Retina (tissue), 1 donor: Measurements from ENCODE around the gene UBXN10.
A peak's percentile ranks its signal among the peaks of the same experiment; 100 is the strongest.
"Not testable (repeated sequence)": the region's sequence is repeated elsewhere in the genome, so short reads cannot be mapped to it uniquely, and the experiment has no call there.

Experiments
- DNase-seq: peaks from one replicate; pipeline ENCODE4 v3.0.0-alpha.2; 2016

UBXN10 gene

GRCh38 chr1:20210736-20211460 is 25.0 kb downstream of the UBXN10 start:
- no peak for DNase-seq

GRCh38 chr1:20211511-20211931 is 25.6 kb downstream of the UBXN10 start:
- DNase-seq = no peak

GRCh38 chr1:20212085-20212684 is 26.3 kb downstream of the UBXN10 start:
- no peak for DNase-seq

DNA sequence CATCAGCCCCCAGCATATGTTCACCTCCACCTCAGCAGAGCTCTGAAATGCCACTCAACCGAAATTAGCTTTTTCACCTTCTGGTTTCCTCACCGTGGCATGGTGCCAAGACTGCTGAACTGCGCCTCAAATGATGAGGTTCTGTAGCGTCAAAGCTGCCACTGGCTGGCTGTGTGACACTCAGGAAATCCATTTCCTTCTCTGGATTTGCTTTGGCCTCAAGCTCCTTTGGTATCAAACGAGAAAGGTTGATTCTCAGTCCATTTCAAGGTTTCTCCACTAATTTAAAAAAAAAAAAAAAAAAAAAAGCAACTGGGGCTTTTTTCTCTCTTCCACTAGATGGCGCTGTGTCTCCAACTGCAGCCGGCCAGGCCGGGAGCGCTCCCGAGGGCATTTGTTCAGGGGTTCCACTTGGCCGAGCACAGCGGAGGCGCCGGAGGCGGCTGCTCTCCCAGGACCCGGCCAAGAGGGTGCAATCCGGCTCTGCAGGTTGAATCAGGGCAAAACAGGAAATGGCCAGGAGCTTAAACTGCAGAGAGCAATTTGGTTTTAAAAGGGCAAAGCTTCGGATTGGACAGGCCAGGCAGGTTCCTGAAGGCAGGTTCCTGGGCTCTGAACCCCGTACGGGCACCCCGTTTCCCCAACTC is 26.9 kb downstream of the UBXN10 start:
- peak; percentile 89 for DNase-seq

DNA sequence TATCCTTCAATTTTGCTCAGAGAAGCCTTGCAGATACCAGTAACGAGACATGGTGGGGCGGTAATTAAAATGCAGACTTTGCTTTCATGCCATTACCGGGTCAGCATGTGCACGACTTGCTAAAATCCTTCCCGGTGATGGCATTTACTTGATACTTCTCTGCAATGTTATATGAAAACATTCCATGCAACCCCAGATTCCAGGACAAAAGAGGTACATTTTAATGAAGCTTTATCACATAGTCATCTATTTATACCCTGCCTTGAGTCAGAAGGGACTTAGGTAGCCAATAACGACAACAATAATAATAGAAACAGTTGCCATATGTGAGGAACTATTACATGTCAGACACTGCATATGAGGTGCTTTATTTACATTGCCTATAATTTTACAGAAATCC is 29.8 kb downstream of the UBXN10 start:
- DNase-seq = no peak

- no peak for DNase-seq
Measured at GRCh38 chr1:20216574-20216973, 30.7 kb downstream of the UBXN10 start.

GRCh38 chr1:20219053-20219452 is 33.2 kb downstream of the UBXN10 start:
- not testable (repeated sequence) for DNase-seq

DNA sequence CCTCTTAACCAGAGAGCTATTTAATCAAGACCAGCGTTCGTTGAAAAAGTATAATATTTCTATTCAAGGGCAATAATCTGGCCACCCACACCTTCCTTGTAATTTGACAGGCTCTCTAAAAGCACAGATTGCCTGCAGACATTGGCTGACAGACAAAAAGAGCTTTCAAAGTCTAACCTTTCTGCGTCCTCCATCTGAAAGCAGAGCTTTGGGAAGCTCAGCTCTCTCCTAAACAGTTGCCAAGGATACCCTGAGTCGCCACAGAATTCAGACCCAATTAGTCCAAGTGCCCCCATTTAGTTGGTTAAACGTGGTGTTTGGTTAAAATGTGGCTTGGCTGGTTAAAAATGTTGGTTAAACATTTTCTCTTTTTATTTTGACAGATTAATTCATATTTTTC is 34.1 kb downstream of the UBXN10 start:
- no peak for DNase-seq

DNA sequence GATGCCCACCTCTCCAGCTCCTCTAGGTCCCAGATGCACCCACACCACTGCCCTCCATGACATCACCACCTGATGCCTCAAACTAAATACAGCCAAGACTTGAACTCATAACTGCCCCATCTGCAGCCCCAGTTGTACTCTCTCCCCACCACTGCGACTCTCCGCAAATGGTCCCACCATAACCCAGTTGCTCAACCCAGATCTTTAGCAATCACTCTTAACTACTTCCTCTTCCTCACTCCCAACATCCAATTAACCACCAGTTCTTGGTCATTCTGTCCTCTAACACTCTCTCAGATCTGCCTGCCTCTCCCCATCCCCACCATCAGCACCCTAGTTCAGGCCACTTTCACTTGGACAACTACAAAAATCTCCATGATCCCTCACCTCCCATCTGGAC is 37.2 kb downstream of the UBXN10 start:
- DNase-seq = no peak

- DNase-seq = peak; percentile 36
Measured at GRCh38 chr1:20223551-20224419, 37.9 kb downstream of the UBXN10 start.

DNA sequence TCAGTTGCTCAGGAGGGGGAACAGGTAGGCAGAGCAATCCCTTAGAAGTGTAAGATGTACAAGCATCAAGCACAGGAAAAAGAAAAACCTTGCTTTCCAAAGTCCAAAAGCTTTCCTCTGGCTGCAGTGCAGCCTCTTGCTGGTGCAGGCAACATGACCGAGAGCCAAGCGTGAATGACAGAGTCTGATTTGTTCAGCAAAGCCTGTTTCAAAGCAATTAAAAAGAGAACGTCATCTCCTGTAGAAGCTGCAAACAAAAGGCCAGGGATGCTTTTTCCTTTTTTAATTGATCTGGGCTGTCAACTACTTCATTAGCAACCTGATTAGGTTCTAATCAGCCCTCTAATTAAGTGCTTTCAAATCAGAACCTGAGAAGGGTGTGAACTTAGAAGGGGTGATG is 38.6 kb downstream of the UBXN10 start:
- DNase-seq = peak; percentile 41

GRCh38 chr1:20227704-20228103 is 41.8 kb downstream of the UBXN10 start:
- DNase-seq = no peak

- DNase-seq = no peak
Measured at GRCh38 chr1:20228314-20228825, 42.5 kb downstream of the UBXN10 start.

DNA sequence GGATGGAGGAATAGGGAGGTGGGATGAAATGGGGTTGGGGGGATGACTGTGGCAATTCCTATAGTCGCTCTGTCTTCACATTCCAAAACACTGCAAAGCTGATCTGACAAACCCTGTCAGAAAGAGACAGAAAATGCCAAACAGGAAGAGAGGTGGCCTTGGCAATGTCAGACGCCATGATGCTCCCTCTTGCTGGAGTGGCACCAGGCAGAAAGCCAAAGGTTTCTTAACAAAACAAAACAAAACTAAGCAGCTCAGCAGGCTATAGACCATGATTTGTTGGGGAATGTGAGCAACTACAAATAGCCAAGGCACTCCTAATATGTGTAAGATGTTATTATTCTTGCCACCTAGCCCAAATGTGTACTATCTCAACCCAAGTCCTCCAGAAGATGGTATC is 43.3 kb downstream of the UBXN10 start:
- no peak for DNase-seq

DNA sequence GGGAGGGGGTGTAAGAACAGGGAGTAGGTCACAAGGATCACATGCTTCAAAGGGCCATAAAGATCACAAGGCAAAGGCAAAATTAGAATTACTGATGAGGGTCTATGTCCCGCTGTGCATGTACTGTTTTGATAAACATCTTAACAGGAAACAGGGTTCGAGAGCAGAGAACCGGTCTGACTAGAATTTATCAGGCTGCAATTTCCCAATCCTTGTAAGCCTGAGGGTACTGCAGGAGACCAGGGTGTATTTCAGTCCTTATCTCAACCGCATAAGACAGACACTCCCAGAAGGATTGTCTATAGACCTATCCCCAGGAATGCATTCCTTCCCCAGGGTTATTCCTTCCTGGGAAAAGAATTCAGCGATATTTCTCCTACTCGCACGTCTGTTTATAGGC is 46.7 kb downstream of the UBXN10 start:
- not testable (repeated sequence) for DNase-seq

DNA sequence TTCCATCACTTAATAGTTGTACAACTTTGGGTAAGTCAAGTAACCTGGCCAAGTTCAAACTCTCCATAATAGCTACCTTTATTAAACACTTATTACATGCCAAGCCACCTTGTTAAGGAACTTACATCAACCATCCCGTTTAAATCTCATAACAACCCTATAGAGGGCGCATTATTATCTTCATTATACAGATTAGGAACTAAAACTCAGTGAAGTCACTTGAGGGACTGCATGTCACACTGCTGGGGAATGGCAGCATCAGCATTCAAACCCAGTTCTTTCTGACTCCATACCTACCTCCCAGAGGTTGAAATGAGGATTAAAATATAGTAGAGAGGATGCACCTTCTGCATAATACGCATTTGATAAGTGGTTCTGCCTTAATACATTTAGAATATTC is 47.5 kb downstream of the UBXN10 start:
- DNase-seq = no peak

DNA sequence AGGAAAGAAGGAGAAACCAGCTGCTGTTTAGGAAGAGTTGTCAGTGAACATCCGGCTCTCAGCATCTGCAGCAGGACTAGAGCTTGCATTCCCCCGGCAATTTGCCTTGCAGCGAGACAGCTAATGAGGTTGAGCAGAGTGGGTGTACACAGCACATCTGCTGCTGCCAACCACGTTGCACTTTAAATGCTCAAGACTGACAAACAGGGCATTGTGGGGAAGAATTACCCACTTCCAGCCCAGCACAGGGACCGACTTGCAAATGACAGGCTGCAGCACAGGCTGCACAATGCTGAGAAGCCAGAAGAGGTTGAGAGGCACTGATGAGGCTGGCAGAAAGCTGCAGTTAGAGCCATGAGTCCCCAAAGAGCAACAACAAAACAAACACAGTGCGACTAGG is 48.0 kb downstream of the UBXN10 start:
- DNase-seq = peak; percentile 55

DNA sequence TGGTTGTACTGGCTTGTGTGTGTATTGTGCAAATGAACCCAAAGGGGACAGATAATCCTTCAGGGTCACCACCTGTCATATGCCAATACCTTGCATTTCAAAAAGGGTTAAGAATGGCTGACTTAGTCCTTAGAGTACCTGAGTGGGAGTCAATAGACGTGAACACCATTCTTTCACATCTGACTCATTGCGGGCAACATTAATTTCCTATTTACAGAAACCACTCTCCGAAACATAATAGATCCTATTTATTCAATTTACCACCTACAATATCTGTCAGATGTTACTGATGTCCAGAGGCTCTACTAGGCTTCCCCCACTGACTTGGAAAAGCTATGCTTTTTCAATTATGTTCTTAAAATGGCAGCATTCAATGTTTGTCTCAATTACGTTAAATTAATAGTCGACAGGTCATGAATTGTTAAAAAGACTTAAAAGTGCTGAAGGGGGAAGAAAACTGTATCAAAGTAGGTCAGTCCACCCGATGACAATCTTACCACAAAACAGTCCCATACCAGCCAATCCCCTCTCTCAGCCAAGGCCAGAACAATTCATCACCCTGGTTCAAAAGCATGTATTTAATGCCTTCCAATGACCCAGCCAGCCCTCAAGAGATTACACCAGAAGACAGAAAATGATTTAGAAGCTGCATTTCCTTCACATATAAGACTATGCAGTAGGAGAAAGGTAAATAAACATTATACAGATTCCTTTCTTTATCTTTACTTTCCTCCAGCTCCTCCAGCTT is 49.1 kb downstream of the UBXN10 start:
- DNase-seq = no peak

DNA sequence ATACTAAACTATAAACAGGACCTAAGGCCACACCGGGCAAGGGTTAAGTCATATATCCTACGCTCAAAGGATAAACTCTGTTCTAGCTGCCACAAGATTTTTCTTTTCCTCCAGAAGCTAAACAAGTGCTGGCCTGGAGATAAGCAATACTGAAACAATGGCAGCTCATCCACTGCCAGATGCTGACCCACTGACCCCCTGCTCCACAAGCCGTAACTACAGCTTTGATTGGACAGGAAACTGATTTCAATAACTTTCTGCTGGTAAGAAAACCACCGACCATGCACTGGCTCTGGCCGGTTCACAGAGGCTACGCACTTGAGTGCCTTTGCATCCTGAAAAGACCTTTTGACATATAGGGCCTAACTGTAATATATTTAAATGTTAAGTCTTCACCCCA is 51.8 kb downstream of the UBXN10 start:
- peak; percentile 26 for DNase-seq

GRCh38 chr1:20240012-20240411 is 54.1 kb downstream of the UBXN10 start:
- DNase-seq = no peak

DNA sequence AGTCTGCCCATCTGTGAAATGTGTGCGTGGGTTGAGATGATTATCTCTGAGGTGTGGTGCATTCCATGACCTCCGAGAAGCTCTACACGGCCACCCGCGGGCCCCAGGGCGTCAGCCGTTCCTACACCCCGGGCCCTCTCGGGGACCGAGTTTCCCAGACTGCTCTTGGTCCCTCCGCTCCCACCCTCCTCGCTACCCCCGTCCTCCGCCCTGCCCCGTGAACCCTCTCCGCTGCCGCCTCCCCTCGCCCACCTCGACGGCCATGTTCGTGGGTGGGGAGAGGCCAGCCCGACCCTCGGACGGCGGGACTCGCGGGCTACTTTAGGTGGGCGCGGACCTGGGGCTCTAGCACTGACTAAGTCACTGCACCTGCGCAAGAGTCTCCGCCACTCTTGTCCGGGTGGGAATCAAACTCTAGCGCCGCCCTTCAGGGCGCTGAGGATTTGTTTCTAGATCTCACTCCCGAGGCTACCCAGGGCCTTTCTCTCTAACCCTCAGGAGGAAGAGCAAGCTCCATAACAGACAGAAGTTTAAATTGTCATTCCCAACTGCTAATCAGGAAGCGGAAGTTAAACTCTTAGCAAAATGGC is 57.1 kb downstream of the UBXN10 start:
- DNase-seq = no peak
